ENCODE results near the gene GNRH2. TPM values are rescaled to one million over a fixed set of nuclear protein-coding genes. Genes with fewer than 3 reads are reported as not detected.
A peak's percentile ranks its signal among the peaks of the same experiment; 100 is the strongest.
"Not testable (repeated sequence)": the region's sequence is repeated elsewhere in the genome, so short reads cannot be mapped to it uniquely, and the experiment has no call there.

The GNRH2 gene
- total RNA-seq, 1 donor, result not detected

GRCh38 chr20:3074812-3075211, 31.4 kb downstream of the GNRH2 start:
- no peak for TF ChIP-seq CTCF (IDR thresholded peaks at IDR 0.05; ENCODE audit: insufficient read depth, low read depth, low read length)
- no peak for DNase-seq (ENCODE audit: low read depth)
- no peak overlapping the region for H3K4me3 ChIP-seq (ENCODE audit: low read depth, low read length)

DNA sequence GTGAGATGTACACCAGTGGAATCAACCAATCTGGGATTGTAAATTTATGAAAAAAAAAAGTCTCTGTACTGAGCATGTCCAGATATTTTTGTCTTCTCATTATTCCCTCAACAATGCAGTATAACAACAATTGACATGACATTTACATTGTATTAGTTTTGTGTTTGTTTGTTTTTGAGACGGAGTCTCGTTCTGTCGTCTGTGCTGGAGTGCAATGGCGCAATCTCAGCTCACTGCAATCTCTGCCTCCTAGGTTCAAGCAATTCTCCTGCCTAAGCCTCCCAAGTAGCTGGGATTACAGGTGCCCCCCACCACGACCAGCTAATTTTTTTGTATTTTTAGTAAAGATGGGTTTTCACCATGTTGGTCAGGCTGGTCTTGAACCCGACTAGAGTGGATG, 31.9 kb downstream of the GNRH2 start:
- not testable (repeated sequence) for DNase-seq (ENCODE audit: low read depth); H3K4me3 ChIP-seq (ENCODE audit: low read depth, low read length)

GRCh38 chr20:3077618-3078134, 34.3 kb downstream of the GNRH2 start:
- no peak for DNase-seq (ENCODE audit: low read depth)
- no peak overlapping the region for H3K4me3 ChIP-seq (ENCODE audit: low read depth, low read length)
- TF ChIP-seq CTCF (IDR thresholded peaks at IDR 0.05; ENCODE audit: insufficient read depth, low read depth, low read length), result no peak

DNA sequence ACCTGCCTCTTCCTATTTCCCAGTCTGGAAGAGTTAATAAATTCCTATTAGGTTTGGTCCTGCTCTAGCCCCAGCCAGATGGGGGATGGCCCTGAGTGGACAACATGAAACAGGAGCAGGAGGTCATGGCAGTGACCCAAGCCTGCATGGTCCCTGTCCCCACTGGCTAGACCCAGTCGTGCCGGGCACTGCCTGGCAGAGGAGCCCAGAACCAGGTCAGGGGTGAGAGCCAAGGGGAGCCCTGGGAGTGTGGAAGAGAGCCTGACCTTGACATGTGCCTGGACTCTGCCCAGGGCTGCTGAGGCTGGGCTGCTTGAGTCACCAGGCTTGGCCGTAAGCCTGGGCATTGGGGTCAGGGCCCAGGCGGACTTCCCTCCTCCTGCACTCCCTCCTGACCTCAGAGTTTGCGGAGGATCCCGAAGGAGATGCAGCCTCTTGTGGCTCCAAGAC, 37.5 kb downstream of the GNRH2 start:
- no peak overlapping the region for H3K4me3 ChIP-seq (ENCODE audit: low read depth, low read length)
- TF ChIP-seq CTCF (IDR thresholded peaks at IDR 0.05; ENCODE audit: insufficient read depth, low read depth, low read length), result no peak
- peak; percentile 41 for DNase-seq (ENCODE audit: low read depth)

DNA sequence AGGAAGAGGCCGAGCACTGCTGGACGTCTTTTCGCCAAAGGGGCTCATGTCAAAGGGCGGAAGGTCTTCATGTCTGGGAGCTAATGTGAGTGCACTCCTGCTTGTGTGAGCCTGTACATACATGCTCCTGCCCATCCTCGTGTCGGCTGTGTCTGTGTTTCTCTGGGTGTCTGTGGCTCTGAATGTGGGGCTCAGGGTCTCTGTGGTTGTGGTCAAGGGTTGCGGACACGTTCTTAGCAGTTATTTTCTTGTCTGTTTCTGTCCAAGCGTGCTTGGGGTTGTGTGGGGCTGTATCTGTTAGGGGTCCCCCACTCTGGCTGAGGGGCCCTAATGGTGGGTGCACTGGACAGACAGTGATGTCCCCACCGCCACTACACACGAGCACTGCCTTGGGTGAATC, 38.2 kb downstream of the GNRH2 start:
- no peak for TF ChIP-seq CTCF (IDR thresholded peaks at IDR 0.05; ENCODE audit: insufficient read depth, low read depth, low read length)
- H3K4me3 ChIP-seq (ENCODE audit: low read depth, low read length), result no peak overlapping the region
- DNase-seq (ENCODE audit: low read depth), result no peak

GRCh38 chr20:3082306-3082951, 39.0 kb downstream of the GNRH2 start:
- no peak overlapping the region for H3K4me3 ChIP-seq (ENCODE audit: low read depth, low read length)
- peak; percentile 12 for DNase-seq (ENCODE audit: low read depth)
- no peak for TF ChIP-seq CTCF (IDR thresholded peaks at IDR 0.05; ENCODE audit: insufficient read depth, low read depth, low read length)

- TF ChIP-seq CTCF (IDR thresholded peaks at IDR 0.05; ENCODE audit: insufficient read depth, low read depth, low read length), result no peak
Observed at GRCh38 chr20:3082955-3083952, 39.8 kb downstream of the GNRH2 start.

More at GRCh38 chr20:3082955-3083952, 39.8 kb downstream of the GNRH2 start:
- H3K4me3 ChIP-seq (ENCODE audit: low read depth, low read length), result no peak overlapping the region
- DNase-seq (ENCODE audit: low read depth), result no peak

All from fibroblast of villous mesenchyme (primary cell).